ENCODE measurements around the gene AKR1B15.
A peak's percentile ranks its signal among the peaks of the same experiment; 100 is the strongest.
"Not testable (repeated sequence)": the region's sequence is repeated elsewhere in the genome, so short reads cannot be mapped to it uniquely, and the experiment has no call there.

The AKR1B15 gene

GRCh38 chr7:134548877-134549276, at the start of gene AKR1B15:
TSS of gene AKR1B15 (plus strand) at chr7:134549110. CDS start at chr7:134564620, 15,510 bp downstream.
- DNase-seq (ENCODE audit: low read depth in 4 of 4, low spot score in 1 of 4) = peak in 1 of 4 experiments; percentile 12

GRCh38 chr7:134500406-134500805, 48.5 kb upstream of the AKR1B15 start:
- DNase-seq (ENCODE audit: low read depth in 4 of 4, low spot score in 1 of 4) = no peak

- no peak for DNase-seq (ENCODE audit: low read depth in 4 of 4, low spot score in 1 of 4)
These were observed 47.9 kb upstream of the AKR1B15 start for GRCh38 chr7:134500982-134501381.

GRCh38 chr7:134502463-134503371, 46.2 kb upstream of the AKR1B15 start:
- DNase-seq (ENCODE audit: low read depth in 4 of 4, low spot score in 1 of 4) = no peak

GRCh38 chr7:134504660-134505164, 44.2 kb upstream of the AKR1B15 start:
- DNase-seq (ENCODE audit: low read depth in 4 of 4, low spot score in 1 of 4) = no peak

GRCh38 chr7:134505856-134506255, 43.1 kb upstream of the AKR1B15 start:
- no peak for DNase-seq (ENCODE audit: low read depth in 4 of 4, low spot score in 1 of 4)

GRCh38 chr7:134509010-134509409, 39.9 kb upstream of the AKR1B15 start:
- DNase-seq (ENCODE audit: low read depth in 4 of 4, low spot score in 1 of 4) = no peak

- DNase-seq (ENCODE audit: low read depth in 4 of 4, low spot score in 1 of 4) = no peak
These were observed 38.3 kb upstream of the AKR1B15 start for GRCh38 chr7:134510646-134511045.

- no peak for DNase-seq (ENCODE audit: low read depth in 4 of 4, low spot score in 1 of 4)
These were observed 36.6 kb upstream of the AKR1B15 start for GRCh38 chr7:134512271-134512670.

GRCh38 chr7:134513169-134513752, 35.6 kb upstream of the AKR1B15 start:
- peak in 2 of 4 experiments; percentile 2 to 10 for DNase-seq (ENCODE audit: low read depth in 4 of 4, low spot score in 1 of 4)

- no peak for DNase-seq (ENCODE audit: low read depth in 4 of 4, low spot score in 1 of 4)
These were observed 34.8 kb upstream of the AKR1B15 start for GRCh38 chr7:134514106-134514505.

GRCh38 chr7:134514663-134515062, 34.2 kb upstream of the AKR1B15 start:
- DNase-seq (ENCODE audit: low read depth in 4 of 4, low spot score in 1 of 4) = no peak

GRCh38 chr7:134515569-134516468, 33.1 kb upstream of the AKR1B15 start:
- DNase-seq (ENCODE audit: low read depth in 4 of 4, low spot score in 1 of 4) = no peak

GRCh38 chr7:134520130-134520529, 28.8 kb upstream of the AKR1B15 start:
- no peak for DNase-seq (ENCODE audit: low read depth in 4 of 4, low spot score in 1 of 4)

- DNase-seq (ENCODE audit: low read depth in 4 of 4, low spot score in 1 of 4) = no peak
These were observed 26.3 kb upstream of the AKR1B15 start for GRCh38 chr7:134522601-134523000.

- DNase-seq (ENCODE audit: low read depth in 4 of 4, low spot score in 1 of 4) = not testable (repeated sequence)
These were observed 23.5 kb upstream of the AKR1B15 start for GRCh38 chr7:134525449-134525848.

GRCh38 chr7:134526552-134527248, 22.2 kb upstream of the AKR1B15 start:
- not testable (repeated sequence) for DNase-seq (ENCODE audit: low read depth in 4 of 4, low spot score in 1 of 4)

- no peak for DNase-seq (ENCODE audit: low read depth in 4 of 4, low spot score in 1 of 4)
These were observed 20.9 kb upstream of the AKR1B15 start for GRCh38 chr7:134527979-134528371.

GRCh38 chr7:134528749-134529148, 20.2 kb upstream of the AKR1B15 start:
- no peak for DNase-seq (ENCODE audit: low read depth in 4 of 4, low spot score in 1 of 4)

- DNase-seq (ENCODE audit: low read depth in 4 of 4, low spot score in 1 of 4) = no peak
These were observed 18.4 kb upstream of the AKR1B15 start for GRCh38 chr7:134530460-134530859.
